Cortex of kidney (tissue), 1 donor: ENCODE measurements around the gene FRMD4A.
"Not testable (repeated sequence)": the region's sequence is repeated elsewhere in the genome, so short reads cannot be mapped to it uniquely, and the experiment has no call there.

Experiments used
- DNase-seq: peaks from one replicate; lab custom pipeline; 2025; lab: John Stamatoyannopoulos, UW

The FRMD4A gene

DNA sequence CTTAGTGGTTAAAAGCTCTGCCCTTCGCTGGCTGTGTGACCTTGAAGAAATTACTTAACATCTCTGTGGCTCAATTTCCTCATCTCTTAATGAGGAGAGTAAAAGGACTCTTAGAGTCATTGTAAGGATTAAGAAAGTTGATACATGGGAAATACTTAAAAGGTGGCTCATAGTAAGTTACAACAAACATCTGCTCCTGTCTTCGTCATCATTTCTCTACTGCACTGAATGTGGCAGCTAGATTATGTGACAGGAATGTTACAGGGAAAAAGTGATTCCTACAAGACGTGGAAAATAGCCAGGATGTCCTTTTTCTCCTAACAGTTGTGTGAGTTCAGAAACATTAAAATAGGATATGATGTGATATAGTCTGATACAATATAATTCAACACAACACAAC, 184.7 kb downstream of the FRMD4A start:
- no peak for DNase-seq

DNA sequence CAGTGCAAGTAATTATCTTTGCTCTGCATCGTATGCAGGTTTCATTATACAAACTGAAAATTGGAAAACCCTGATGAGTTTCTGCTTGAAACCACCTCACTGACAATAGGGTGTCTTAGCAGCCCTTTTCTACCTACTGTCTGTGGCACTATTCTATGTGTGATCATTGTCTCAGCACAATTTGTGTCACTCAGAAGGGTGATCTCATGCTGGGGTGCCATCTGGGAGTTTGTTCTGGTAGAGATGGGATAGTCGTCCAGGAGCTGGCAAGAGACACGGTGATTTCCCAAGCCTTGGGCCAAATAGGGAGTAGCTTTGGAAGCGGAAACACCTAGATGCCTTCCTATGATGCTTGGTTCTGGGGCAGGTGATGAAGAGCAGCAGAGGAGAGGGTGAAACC, 186.3 kb downstream of the FRMD4A start:
- no peak for DNase-seq

DNA sequence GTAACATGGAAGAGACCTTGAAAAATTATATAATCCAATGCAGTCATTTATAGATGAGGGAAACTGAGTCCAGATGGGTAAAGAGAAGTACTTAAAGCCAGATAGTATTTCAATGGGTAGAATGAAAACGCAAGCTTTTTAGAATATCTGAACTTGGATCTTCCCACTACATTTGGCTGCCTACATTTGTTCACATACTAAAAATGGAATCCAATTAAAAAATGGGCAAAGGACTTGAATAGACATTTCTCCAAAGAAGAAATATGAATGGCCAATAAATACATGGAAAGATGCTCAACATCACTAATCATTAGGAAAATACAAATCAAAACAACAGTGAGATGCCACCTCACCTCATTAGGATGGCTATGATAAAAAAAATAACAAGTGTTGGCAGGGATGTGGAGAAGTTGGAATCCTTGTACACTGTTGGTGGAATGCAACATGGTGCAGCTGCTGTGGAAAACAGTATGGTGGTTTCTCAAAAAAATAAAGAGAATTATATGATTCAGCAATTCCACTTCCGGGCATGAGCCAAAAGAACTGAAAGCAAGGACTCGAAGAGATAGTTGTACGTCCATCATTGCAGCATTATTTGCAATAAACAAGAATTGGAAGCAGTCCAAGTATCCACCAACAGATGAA, 188.0 kb downstream of the FRMD4A start:
- DNase-seq = no peak

DNA sequence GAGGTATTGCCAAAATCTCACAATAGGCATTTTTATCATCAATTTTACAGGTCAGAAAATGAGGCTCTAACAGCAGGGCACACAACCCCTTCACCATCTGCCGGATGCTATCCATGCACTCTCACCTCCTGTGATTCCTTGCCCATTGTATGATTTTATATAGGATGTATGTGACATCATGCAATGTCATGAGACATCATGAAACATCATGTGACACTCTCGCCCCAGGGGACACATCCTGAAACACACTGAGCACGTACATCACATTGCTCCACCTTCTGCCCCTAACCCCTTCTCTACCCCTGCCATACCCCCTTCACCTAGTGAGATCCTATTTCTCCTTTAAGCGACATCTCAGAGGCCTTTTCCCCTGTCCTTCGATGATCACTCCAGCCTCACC, 189.4 kb downstream of the FRMD4A start:
- DNase-seq = no peak

DNA sequence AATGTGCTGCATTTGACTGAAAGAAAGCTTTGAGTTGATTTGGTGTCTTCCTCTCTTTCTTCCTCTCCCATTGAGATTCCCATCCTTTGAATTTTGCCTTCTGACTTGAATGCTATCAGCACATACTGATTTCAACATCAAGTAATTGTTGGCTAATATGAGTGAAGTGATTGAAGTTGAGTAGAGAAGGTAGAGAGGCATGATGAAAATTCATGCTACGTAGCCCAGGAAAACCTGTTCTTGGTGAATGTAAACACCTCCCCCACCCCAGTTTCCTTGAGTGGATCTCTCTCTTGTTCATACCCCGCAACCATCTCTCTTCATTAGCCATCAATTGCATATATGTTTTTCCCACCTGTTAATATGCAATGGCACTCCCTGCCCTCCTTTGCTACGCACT, 193.3 kb downstream of the FRMD4A start:
- no peak for DNase-seq

DNA sequence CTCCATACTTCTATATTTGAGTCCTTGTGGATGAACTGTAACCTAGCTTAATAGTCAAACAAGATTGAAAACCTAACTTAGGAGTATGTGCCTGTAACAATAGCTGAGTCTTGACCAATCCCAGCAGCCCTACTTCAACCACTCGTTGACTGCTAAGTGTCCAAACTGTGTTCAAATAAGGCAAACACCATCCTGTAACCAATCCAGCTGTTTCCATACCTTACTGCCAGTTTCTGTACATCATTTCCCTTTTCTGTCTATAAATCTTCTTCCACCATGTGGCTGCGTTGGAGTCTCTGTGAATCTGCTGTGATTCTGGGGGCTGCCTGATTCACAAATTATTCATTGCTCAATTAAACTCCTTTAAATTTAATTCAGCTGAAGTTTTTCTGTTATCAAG, 195.5 kb downstream of the FRMD4A start:
- DNase-seq = not testable (repeated sequence)

DNA sequence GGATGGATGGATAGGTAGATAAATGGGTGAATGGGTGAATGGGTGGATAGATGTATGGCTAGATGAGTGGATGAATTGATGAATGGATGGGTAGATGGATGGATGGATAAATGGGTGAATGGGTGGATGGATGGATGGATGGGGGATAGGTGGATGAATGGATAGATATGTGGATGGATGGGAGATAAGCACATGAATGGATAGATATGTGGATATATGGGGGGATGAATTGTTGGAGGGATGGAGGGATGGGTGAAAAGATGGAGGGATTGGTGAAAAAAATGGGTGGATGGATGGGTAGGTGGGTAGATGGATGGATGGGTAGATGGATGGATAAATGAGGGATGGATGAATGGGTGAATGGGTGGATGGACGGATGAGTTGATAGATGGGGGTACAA, 196.4 kb downstream of the FRMD4A start:
- DNase-seq = no peak

DNA sequence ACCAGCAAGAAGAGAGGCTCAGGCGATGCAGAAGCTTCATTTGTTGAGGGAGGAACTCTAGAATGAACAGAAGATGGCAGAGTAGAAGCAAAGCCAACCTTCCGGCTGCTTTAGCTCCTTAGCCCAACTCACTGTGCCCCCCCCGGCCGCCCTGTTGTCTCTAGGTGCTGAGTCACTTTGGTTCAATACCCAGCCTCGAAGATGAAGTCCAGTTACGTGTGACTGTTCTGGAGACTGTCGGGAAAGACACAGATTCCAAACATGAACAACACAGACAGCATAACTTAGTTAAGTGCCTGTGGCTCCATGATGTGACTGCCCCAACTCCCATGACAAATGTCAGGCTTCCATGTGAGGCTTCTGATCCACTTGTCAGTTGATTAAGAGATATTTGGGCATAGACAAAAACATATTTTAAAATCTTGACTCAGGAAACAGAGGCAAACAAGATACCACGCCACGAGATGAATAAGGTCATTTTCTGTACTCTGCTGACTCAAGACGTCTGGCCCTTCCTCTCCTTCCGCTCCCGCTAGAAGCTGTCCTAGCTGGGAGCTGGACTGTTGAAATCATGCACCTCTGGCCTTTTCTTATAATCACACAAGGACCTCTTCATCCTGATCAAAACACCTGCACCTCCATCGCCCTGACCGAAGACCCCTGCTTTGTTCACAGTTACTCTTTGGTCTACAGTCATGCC, 199.3 kb downstream of the FRMD4A start:
- no peak for DNase-seq

DNA sequence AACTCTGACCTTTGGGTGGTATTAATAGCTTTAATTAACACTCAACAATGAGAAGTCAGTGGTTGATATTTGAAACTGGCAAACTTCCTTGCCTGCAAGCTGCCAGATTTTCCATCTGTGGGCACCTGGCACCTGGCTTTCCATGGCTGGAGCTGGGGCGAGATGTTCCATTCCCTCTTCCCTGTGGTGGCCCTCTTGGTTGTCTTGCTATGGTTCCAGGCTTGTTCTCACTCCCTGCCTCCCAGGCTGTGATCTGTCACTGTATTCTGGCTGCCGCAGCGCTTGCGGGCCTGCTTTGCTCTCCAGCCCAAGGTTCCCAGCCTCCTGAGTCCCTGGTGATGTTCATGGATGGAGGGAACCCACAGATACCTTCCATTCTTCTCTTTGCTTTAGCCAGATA, 201.0 kb downstream of the FRMD4A start:
- DNase-seq = no peak

DNA sequence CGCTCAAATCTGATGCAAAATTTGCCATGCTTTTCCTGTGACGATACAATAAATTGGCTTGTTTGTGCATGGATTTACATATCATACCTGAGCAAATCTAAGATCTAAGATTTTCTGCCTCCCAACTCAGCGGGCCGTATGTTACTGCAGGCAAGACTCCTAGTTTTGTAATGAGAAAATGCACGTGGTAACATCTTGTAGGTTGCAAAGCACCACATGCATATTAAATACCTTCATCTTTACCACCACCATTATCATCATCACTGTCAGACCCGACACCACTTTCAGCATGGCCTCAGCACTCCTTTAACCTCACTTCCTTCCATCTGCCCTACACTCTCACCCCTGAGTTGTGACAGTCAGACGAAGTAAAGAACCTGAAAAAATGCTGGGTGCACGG, 202.2 kb downstream of the FRMD4A start:
- no peak for DNase-seq

DNA sequence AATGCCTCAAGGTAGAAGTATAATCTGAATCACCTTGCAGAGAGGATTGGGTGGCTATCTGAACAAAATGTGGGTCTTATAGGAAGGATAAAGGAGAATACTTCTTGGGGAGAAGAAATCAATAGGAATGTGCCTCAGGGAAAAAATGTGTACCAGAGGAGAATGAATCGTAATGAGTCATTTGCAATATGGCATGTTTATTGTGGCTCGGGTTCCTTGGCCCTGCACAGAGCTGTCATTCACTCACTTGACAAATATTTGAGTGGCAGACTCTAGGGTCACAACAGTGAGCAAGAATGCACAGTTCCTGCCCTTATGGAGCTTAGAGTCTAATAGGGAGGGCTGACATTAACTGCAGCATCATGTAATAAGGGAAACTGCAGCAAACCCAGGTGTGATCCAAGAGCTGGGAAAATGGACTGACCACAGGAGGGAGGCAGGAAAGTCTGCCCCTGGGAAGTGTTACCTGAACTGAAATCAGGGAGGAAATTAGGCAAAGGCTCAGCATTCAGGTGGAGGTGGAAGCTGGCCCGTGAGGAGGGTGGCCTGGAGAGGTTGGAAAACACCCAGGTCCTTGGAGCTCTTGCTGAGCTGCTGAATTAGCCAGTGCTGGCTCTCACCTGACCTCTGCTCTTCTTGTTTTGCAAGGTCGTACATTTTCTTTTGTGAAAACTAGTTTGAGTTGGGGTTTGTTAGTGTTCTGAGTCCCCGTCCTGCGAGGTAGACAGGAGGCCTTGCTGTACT, 203.9 kb downstream of the FRMD4A start:
- no peak for DNase-seq

DNA sequence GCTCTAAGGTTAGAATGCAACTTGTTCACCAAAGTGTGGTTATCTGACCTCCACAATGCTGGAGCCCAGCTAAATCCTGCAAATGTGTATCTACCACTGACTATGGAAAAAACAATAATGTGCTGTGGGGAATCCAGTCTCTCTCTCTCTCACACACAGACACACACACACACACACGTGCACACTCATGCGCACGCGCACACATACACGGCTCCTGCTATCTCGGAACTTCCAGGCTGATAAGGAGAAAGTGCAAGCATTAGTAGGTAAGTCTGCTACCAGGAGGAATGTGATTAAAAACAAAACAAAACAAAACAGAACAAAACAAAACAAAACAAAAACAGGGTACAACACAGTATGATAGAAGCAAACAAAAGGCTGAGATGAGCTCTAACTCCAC, 205.2 kb downstream of the FRMD4A start:
- DNase-seq = no peak

DNA sequence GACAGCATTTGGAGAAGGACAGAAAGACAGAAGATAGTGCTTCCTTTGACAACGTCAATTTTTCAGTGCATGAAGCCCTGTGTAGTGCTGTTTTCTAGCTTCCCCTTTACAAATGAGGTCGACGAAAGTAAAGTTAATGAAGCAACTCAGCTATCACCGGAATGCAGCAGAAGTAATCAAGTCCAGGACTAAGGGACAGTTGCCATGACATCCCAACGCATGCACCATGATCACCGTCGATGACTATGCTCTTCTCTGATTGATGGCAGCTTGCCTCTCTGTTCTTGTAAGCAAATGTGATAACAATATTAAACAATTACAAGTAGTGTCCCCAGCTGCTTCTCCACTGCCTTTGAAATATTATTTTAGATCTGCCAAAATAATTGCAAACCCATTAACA, 205.8 kb downstream of the FRMD4A start:
- no peak for DNase-seq

DNA sequence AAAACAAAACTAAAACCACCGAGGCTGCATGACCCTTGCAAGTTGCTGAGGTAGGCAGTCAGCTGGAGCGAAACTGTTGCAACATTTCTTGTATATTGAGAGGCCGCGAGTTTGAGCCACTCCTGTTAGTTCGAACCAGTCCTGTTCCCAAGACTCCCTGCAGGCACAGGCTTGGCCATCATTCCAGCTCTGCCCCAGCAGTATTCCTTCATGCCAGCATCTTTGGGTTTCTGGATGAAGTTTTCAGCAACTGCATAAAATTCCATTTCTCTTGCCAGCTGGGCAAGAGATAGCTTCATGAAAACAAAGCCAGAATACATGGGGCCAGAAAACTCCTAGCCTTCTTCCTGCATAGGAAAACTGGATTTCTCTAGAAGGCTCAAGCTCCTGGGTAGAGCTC, 207.6 kb downstream of the FRMD4A start:
- DNase-seq = no peak

DNA sequence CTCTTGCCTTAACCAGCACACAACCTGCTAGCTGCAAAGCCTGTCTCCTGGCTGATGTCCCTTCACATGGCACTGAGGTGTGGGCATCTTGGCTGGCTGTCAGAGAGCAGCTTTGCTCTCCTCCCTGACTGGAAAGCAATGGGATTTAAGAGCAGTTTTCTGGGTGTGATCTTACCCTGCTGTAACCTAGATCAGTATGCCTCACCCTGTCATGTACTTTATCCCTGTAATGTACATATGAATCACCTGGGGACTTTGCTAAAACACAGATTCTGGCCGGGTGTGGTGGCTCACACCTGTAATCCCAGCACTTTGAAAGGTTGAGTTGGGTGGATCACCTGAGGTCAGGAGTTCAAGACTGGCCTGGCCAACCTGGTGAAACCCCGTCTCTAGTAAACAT, 209.9 kb downstream of the FRMD4A start:
- DNase-seq = no peak

DNA sequence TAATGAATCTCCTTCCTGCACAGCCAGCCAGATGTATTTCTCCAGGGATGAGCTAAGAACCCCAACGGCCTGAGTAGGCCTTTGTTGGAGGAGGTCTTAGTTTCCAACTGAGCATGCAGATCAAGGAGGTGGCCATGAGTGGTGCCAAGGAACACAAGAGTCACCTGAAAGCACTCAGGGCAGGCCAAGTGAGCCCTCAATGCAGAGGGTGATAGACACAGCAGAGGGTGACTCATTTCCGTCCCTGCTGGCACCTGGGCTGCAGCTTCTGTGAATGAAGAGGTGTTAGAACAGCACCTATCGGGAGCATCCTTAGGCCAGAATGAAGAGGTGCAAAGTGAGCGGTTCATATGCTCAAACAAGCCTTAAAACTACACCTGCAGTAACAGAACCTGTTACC, 211.8 kb downstream of the FRMD4A start:
- no peak for DNase-seq

DNA sequence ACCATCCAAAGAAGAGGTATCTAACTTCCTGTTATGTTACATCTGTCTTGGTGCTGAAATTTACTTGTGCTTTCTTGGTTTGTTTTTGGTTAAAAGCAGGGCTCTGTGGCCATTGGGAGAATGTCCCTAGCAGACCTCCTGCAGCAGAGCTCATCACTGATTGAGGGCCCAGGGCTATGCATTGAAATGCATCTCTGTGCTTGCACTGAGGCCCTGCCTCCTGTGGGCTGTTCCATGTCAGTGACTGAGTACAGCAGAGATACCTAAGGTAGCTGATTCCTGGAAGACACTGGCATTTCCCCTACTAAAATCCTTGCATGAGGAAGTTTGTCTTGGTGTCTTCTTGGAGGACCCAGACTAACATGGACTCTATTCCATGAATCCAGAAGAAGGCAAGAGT, 213.9 kb downstream of the FRMD4A start:
- no peak for DNase-seq

DNA sequence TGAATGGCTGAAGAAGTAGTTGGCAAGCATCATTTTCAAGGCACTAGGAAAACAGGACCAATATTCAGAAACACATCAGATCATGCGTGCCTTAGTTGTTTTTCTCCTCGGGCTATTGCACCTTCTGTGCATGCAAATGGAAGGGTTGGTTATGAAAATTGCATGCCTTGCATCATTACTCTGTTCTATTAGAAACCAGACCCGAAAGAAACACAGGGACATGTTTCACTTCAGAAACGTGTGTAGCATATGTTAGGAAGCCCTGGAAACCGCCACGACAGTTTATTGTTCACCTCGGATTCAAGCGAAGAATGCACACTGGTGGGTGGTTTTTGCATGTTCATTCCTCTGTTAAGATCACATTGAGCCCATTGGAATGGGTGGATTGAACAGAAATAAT, 214.7 kb downstream of the FRMD4A start:
- no peak for DNase-seq

DNA sequence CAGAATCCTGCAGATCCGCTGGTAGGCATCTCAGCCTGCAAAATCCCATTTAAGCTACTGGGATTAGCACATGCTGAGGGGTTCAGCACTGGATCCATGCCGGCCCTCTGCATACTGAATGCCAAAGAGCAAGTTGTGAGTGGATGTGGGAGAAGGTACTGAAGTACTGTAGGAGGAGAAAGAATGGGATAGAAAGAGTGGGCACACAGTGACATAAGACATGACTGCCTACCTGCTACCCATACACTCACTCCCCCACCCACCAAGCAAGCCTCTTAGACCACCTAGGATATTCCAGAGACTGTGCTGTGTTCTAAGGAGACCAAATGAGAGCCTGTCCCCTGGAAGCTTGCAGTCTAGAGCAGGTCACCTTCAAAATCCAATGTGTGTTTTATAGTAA, 215.9 kb downstream of the FRMD4A start:
- no peak for DNase-seq

DNA sequence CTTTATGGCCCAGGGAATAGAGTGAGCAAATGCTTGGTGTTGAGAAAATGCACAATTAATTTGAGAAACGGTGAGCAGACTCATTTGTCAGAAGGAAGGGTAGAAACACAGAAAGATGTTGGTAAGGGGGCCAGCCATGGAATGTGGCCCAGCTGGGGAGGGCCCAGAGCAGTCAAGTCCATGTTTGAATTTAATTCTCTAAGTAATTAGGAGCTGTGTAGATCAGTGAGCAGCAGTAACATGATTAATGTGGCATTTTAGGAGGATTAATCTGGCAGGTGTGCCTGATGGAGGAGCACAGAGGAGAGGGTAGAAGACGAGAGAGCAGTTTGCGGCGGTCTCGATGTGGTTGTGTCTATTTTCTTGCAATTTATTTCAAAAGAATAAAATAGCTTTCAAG, 218.7 kb downstream of the FRMD4A start:
- no peak for DNase-seq

DNA sequence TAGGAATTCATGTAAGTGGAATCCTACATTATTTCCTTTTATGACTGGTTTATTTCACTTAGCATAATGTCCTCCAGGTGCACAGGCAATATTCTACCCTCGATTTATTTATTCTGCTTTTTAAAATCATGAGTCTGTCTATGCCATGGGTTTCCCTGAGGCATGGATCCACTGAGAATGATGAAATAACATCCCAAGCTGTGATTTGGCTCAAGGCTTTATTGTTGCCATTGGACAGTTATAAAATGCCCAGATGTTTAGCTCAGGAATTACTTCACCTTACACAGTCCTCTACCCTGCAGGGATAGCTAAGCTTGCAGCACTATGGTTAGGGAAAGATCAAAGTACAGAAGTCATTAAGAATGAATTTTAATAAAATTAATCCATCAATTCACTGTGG, 219.5 kb downstream of the FRMD4A start:
- DNase-seq = no peak

DNA sequence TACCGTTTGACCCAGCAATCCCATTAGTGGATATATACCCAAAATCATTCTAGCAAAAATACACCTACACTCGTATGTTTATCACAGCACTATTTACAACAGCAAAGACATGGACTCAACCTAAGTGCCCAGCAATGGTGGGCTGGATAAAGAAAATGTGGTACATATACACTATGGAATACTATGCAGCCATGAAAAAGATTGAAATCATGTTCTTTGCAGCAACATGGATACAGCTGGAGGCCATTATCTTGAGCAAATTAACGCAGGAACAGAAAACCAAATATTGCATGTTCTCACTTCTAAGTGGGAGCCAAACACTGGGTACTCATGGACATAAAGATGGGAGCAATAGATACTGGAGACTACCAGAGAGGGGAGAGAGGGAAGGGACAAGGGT, 223.9 kb downstream of the FRMD4A start:
- DNase-seq = no peak

DNA sequence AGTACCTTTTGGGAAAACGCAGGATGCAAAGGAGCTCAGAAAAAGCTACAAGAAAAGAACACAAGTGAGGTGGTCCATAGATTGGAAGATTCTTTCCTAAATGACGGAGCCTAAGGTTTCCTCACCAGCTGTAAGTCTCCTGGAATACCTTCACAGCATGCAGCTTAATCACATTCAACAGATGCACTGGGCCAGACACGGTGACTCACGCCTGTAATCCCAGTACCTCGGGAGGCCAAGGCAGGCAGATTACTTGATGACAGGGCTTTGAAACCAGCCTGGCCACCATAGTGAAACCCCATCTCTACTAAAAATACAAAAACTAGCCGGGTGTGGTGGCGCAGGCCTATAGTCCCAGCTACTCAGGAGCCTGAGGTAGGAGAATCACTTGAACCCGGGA, 228.7 kb downstream of the FRMD4A start:
- no peak for DNase-seq
